Activated T-cell treated with anti-CD3 and anti-CD28 coated beads, Interleukin-2, amount 50 U/mL, for 24 hours (primary cell): ENCODE data around the gene ELMO1.
A peak's percentile ranks its signal among the peaks of the same experiment; 100 is the strongest.

Source experiments
- DNase-seq: peaks from one replicate; pipeline ENCODE4 v3.0.0-alpha.2; 2020
- H3K27ac Mint-ChIP-seq: 2 replicates; pipeline ENCODE4 v1.8.0; 2020; ENCODE audit warnings: mild to moderate bottlenecking, mixed read lengths
- H3K27me3 Mint-ChIP-seq: 2 replicates; pipeline ENCODE4 v1.8.0; 2020; ENCODE audit warnings: mixed read lengths
- H3K36me3 Mint-ChIP-seq: 2 replicates; pipeline ENCODE4 v1.8.0; 2020; ENCODE audit warnings: low read depth, mixed read lengths
- H3K4me1 Mint-ChIP-seq: 2 replicates; pipeline ENCODE4 v1.8.0; 2020; ENCODE audit warnings: low read depth, mixed read lengths
- H3K4me3 Mint-ChIP-seq: 2 replicates; pipeline ENCODE4 v1.8.0; 2020; ENCODE audit warnings: mild to moderate bottlenecking, moderate library complexity, mixed read lengths
- H3K9me3 Mint-ChIP-seq: 2 replicates; pipeline ENCODE4 v1.8.0; 2020; ENCODE audit warnings: mixed read lengths

Gene ELMO1

GRCh38 chr7:36863901-36864701, 584.6 kb downstream of the ELMO1 start:
- DNase-seq: no peak
- H3K27me3 Mint-ChIP-seq: no peaks in the 10 kb centered on the region
- H3K9me3 Mint-ChIP-seq: no peaks in the 10 kb centered on the region
- peaks cover 98% of the 10 kb centered on the region for H3K36me3 Mint-ChIP-seq
- H3K4me3 Mint-ChIP-seq: no peak overlapping the region
- peak overlapping the region; percentile 66 for H3K27ac Mint-ChIP-seq
- H3K4me1 Mint-ChIP-seq: peaks cover 31% of the 10 kb centered on the region

DNA sequence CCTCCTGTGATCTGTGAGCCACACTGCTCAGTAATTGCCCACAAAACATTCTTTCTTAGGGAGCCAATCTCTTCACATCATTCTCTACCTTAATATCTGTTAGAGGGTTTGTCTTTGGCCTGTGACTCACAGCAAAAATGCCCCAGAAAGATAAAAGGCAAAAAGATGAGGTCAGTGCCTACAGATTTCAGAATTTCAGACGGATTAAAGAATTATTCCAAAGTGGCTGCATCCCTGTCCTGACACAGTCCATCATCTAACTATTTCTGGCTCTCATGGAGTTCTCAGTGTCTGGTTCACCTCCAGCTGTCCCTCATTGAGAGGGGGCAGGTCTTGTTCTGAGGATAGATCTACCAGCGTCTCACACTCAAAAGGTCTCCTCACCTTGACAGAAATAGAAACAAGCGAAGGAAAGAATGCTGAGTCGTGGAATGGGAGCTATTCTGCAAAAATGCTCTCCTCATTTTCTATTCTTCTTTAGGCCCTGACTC, 585.8 kb downstream of the ELMO1 start:
- peaks cover 31% of the 10 kb centered on the region for H3K4me1 Mint-ChIP-seq
- peaks cover 99% of the 10 kb centered on the region for H3K36me3 Mint-ChIP-seq
- H3K4me3 Mint-ChIP-seq: no peak overlapping the region

DNA sequence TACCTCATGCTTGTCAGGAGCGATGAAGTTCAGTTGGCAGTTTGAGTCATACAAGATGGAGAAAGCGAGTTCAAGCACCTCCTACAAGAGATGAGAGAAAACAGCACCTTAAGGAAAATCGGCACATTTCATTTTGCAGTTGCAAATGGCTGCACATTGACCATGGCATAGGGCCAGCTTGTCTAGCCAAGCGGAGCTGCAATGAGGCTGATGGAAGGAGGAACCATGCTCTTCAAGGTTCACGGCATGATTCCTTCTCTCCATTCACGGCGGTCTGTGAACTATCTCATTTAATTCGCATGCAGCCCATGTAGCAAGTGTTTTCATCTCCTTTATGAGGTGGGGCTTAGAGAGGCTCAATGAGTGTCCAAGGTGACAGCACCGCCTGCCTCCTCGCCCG, 587.0 kb downstream of the ELMO1 start:
- Mint-ChIP-seq H3K9me3 (no peaks in the 10 kb centered on the region), H3K4me3 (no peak overlapping the region), H3K36me3 (peaks cover 99% of the 10 kb centered on the region), H3K27ac (no peak overlapping the region), H3K4me1 (peaks cover 28% of the 10 kb centered on the region), H3K27me3 (no peaks in the 10 kb centered on the region)
- DNase-seq: no peak

More for the DNA sequence above, 585.8 kb downstream of the ELMO1 start:
- Mint-ChIP-seq H3K9me3 (no peaks in the 10 kb centered on the region), H3K27ac (no peak overlapping the region), H3K27me3 (no peaks in the 10 kb centered on the region)
- DNase-seq: no peak

DNA sequence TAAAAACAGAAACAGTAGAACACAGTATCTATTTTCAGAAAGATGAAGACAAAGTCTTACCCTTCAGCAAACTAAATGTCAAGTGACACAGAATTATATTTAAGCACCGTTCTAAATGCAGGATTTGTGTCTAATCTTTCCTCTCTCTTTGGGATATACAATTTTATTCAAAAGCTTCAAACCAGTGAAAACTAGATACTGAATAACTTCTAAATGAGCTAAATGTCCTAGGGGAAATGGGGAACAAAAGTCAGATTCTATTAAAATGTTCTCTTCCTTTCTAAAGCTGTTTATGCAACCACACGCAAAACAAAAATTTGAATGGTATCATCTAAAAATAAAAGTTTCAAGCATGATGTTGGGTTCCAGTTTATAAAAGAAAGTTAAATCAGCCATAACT, 588.0 kb downstream of the ELMO1 start:
- peaks cover 22% of the 10 kb centered on the region for H3K4me1 Mint-ChIP-seq
- H3K27me3 Mint-ChIP-seq: no peaks in the 10 kb centered on the region
- no peaks in the 10 kb centered on the region for H3K9me3 Mint-ChIP-seq
- H3K4me3 Mint-ChIP-seq: no peak overlapping the region
- H3K36me3 Mint-ChIP-seq: peaks cover 99% of the 10 kb centered on the region
- no peak for DNase-seq
- H3K27ac Mint-ChIP-seq: no peak overlapping the region

- Mint-ChIP-seq H3K36me3 (peaks cover 93% of the 10 kb centered on the region), H3K27ac (no peak overlapping the region), H3K27me3 (no peaks in the 10 kb centered on the region), H3K4me1 (peaks cover 27% of the 10 kb centered on the region), H3K9me3 (peaks cover 16% of the 10 kb centered on the region), H3K4me3 (no peak overlapping the region)
- DNase-seq: no peak
Measured at GRCh38 chr7:36855330-36855729, 593.3 kb downstream of the ELMO1 start.

DNA sequence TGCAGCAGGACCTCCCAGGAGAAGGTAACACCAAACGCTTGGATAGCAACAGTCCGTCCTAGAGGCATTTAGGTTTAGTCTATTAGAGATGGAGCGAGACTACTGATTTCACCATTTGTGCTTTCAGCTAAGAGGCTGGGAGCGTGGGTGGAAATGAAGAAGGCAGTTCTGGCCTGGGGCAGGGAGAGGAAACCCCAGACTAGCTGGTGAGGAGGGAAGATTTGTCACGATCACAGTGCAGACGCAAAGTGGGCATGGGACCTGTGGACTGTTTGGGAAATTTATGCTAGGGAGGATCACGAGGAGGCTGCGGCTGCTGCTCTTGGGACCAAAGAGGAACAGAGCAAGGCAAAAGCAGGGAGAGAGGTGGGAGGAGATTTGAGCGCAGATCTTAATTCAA, 594.0 kb downstream of the ELMO1 start:
- Mint-ChIP-seq H3K27me3 (no peaks in the 10 kb centered on the region), H3K4me3 (no peak overlapping the region), H3K4me1 (peaks cover 27% of the 10 kb centered on the region), H3K9me3 (peaks cover 19% of the 10 kb centered on the region), H3K36me3 (peaks cover 89% of the 10 kb centered on the region), H3K27ac (no peak overlapping the region)
- DNase-seq: no peak

GRCh38 chr7:36852931-36853330, 595.7 kb downstream of the ELMO1 start:
- Mint-ChIP-seq H3K27ac (peak overlapping the region; percentile 88), H3K27me3 (no peaks in the 10 kb centered on the region), H3K4me3 (no peak overlapping the region), H3K9me3 (peaks cover 25% of the 10 kb centered on the region), H3K36me3 (peaks cover 77% of the 10 kb centered on the region), H3K4me1 (peaks cover 27% of the 10 kb centered on the region)
- no peak for DNase-seq

GRCh38 chr7:36852017-36852416, 596.6 kb downstream of the ELMO1 start:
- peak overlapping the region; percentile 88 for H3K27ac Mint-ChIP-seq
- H3K36me3 Mint-ChIP-seq: peaks cover 72% of the 10 kb centered on the region
- no peak overlapping the region for H3K4me3 Mint-ChIP-seq
- no peak for DNase-seq
- peaks cover 27% of the 10 kb centered on the region for H3K4me1 Mint-ChIP-seq
- H3K27me3 Mint-ChIP-seq: no peaks in the 10 kb centered on the region
- peaks cover 28% of the 10 kb centered on the region for H3K9me3 Mint-ChIP-seq

DNA sequence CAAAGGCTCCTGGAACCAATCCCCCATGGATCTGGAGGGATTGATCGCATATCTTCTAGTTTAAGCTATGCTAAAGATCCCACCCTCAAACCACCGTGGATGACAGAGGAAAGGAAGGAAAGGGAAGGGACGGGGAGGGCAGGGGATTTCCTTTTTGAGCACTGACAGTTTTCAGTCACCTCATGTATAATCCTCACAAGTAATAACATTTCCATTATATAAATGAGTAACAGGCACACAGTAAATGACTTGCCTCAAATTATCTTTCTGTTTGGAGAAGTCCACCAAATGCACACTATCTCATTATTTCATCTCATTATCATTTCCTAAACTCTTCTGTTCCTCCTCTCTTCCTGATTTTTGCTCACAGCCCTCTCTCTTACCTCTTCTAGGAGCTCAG, 597.3 kb downstream of the ELMO1 start:
- peaks cover 69% of the 10 kb centered on the region for H3K36me3 Mint-ChIP-seq
- H3K9me3 Mint-ChIP-seq: peaks cover 28% of the 10 kb centered on the region
- peaks cover 27% of the 10 kb centered on the region for H3K4me1 Mint-ChIP-seq
- no peak overlapping the region for H3K4me3 Mint-ChIP-seq
- peak overlapping the region; percentile 88 for H3K27ac Mint-ChIP-seq
- no peak for DNase-seq
- H3K27me3 Mint-ChIP-seq: no peaks in the 10 kb centered on the region

GRCh38 chr7:36847946-36848345, 600.7 kb downstream of the ELMO1 start:
- Mint-ChIP-seq H3K27ac (no peak overlapping the region), H3K27me3 (no peaks in the 10 kb centered on the region), H3K36me3 (peaks cover 35% of the 10 kb centered on the region), H3K4me3 (no peak overlapping the region), H3K4me1 (peaks cover 20% of the 10 kb centered on the region), H3K9me3 (peaks cover 25% of the 10 kb centered on the region)
- DNase-seq: no peak

DNA sequence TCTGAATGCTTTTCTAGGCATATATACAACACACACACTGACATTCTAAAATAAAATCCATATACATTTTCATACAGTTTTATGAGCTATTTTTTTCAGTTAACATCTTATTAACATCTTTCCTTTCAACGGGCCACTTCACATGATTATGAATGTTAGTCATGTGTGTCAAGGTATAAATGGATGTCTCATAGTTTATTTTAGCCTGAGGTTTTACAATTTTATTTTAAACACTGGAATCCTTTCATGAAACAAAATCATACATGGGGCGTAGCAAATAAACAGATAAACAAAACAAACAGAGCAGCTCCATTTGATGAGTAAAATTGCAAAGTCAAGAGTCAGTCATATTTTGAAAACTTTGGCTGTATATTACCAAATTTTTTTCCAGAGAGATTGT, 604.3 kb downstream of the ELMO1 start:
- no peaks in the 10 kb centered on the region for H3K4me1 Mint-ChIP-seq
- H3K27me3 Mint-ChIP-seq: no peaks in the 10 kb centered on the region
- H3K4me3 Mint-ChIP-seq: no peak overlapping the region
- H3K27ac Mint-ChIP-seq: no peak overlapping the region
- H3K9me3 Mint-ChIP-seq: peaks cover 7% of the 10 kb centered on the region
- DNase-seq: no peak
- H3K36me3 Mint-ChIP-seq: peaks cover 13% of the 10 kb centered on the region

GRCh38 chr7:36840904-36841303, 607.8 kb downstream of the ELMO1 start:
- peaks cover 3% of the 10 kb centered on the region for H3K9me3 Mint-ChIP-seq

GRCh38 chr7:36838616-36839225, 609.9 kb downstream of the ELMO1 start:
- H3K4me1 Mint-ChIP-seq: no peaks in the 10 kb centered on the region
- no peaks in the 10 kb centered on the region for H3K36me3 Mint-ChIP-seq
- peaks cover 4% of the 10 kb centered on the region for H3K9me3 Mint-ChIP-seq
- no peak for DNase-seq
- no peak overlapping the region for H3K27ac Mint-ChIP-seq
- no peaks in the 10 kb centered on the region for H3K27me3 Mint-ChIP-seq
- H3K4me3 Mint-ChIP-seq: no peak overlapping the region

More at GRCh38 chr7:36840904-36841303, 607.8 kb downstream of the ELMO1 start:
- no peak overlapping the region for H3K4me3 Mint-ChIP-seq
- H3K27ac Mint-ChIP-seq: no peak overlapping the region
- H3K27me3 Mint-ChIP-seq: no peaks in the 10 kb centered on the region
- no peak for DNase-seq
- no peaks in the 10 kb centered on the region for H3K36me3 Mint-ChIP-seq
- no peaks in the 10 kb centered on the region for H3K4me1 Mint-ChIP-seq

DNA sequence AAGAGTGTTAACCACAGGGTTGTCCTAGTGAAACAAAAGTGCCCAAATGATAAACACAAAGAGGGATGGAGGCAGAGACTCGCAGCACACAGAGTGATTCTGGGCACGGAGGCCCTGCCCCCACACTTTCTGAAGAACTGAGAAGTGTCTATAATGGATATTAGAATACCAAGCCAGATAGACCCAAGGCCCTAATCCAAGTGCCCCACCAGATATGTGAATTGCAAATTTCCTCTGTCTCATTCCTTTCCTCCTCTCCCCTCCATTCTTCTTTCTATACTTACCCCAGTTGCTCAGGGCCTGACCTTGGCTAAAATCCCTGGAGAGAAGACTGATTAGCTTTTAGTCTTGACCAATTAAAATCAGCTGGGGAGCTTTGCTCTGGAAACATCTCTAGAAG, 617.6 kb downstream of the ELMO1 start:
- H3K36me3 Mint-ChIP-seq: no peaks in the 10 kb centered on the region
- no peak overlapping the region for H3K4me3 Mint-ChIP-seq
- peaks cover 5% of the 10 kb centered on the region for H3K9me3 Mint-ChIP-seq
- no peak overlapping the region for H3K27ac Mint-ChIP-seq
- no peaks in the 10 kb centered on the region for H3K4me1 Mint-ChIP-seq
- no peak for DNase-seq
- no peaks in the 10 kb centered on the region for H3K27me3 Mint-ChIP-seq
